ENCODE results near the gene CENPU. TPM values are rescaled to one million over a fixed set of nuclear protein-coding genes. Genes with fewer than 3 reads are reported as not detected.

The CENPU gene
- total and polyA plus RNA-seq, 8 donors: 0.60 to 2.9 (median 1.1) TPM

DNA sequence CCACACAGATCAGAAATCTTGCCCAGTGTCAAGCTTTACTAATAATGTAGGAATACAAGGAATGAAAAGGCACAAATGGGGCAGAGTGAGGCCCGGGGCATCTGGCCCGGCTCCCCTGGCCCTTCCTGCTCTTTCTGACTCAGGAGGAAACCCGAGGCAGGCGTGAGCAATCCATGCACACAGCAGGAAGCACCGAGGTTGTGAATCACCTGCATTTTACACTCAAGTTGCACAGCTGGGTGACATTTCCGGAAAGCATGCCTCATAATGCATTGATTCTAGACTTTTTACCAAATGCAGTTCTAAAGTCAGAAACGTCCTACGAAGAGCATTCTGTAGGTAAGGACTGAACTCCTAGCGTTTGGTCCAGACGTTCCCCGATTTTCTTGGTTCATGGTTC, 45.4 kb downstream of the CENPU start:
- H3K4me3 ChIP-seq: no peak overlapping the region
- no peaks in the 10 kb centered on the region for H3K27me3 ChIP-seq
- TF ChIP-seq, protein P1, sequence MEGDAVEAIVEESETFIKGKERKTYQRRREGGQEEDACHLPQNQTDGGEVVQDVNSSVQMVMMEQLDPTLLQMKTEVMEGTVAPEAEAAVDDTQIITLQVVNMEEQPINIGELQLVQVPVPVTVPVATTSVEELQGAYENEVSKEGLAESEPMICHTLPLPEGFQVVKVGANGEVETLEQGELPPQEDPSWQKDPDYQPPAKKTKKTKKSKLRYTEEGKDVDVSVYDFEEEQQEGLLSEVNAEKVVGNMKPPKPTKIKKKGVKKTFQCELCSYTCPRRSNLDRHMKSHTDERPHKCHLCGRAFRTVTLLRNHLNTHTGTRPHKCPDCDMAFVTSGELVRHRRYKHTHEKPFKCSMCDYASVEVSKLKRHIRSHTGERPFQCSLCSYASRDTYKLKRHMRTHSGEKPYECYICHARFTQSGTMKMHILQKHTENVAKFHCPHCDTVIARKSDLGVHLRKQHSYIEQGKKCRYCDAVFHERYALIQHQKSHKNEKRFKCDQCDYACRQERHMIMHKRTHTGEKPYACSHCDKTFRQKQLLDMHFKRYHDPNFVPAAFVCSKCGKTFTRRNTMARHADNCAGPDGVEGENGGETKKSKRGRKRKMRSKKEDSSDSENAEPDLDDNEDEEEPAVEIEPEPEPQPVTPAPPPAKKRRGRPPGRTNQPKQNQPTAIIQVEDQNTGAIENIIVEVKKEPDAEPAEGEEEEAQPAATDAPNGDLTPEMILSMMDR (IDR thresholded peaks at IDR 0.05): no peak
- DNase-seq (no peak), FAIRE-seq (no peak), ATAC-seq (no peak)
- no peak overlapping the region for H3K27ac ChIP-seq
- no peaks in the 10 kb centered on the region for H3K9me3 ChIP-seq
- intact Hi-C loops (cut with DNase I): no loop called here
- no peaks in the 10 kb centered on the region for H3K4me1 ChIP-seq
- 84 to 85% methylated on average over 11 of the region's 11 CpGs for WGBS, 2 donors
- no peaks in the 10 kb centered on the region for H3K36me3 ChIP-seq

GRCh38 chr4:184688005-184688404, 45.9 kb downstream of the CENPU start:
- intact Hi-C loops (cut with DNase I): no loop called here

GRCh38 chr4:184684491-184685189, 49.3 kb downstream of the CENPU start:
- H3K4me3 ChIP-seq: no peak overlapping the region
- no peaks in the 10 kb centered on the region for H3K36me3 ChIP-seq
- peak in 2 of 4 donors; percentile 24 to 32 for ATAC-seq
- intact Hi-C loops (cut with DNase I): no loop called here
- FAIRE-seq: no peak
- H3K27ac ChIP-seq: no peak overlapping the region
- H3K27me3 ChIP-seq: no peaks in the 10 kb centered on the region
- no peaks in the 10 kb centered on the region for H3K4me1 ChIP-seq
- 66 to 71% methylated on average over 5 of the region's 5 CpGs for WGBS, 2 donors
- no peak for DNase-seq
- no peaks in the 10 kb centered on the region for H3K9me3 ChIP-seq
- TF ChIP-seq, protein P1 (IDR thresholded peaks at IDR 0.05): no peak

More at GRCh38 chr4:184688005-184688404, 45.9 kb downstream of the CENPU start:
- 60 to 61% methylated on average over 3 of the region's 3 CpGs for WGBS, 2 donors
- no peaks in the 10 kb centered on the region for H3K27me3 ChIP-seq
- no peak overlapping the region for H3K4me3 ChIP-seq
- H3K36me3 ChIP-seq: no peaks in the 10 kb centered on the region
- no peak for DNase-seq
- ATAC-seq: no peak
- H3K27ac ChIP-seq: no peak overlapping the region
- no peaks in the 10 kb centered on the region for H3K4me1 ChIP-seq
- TF ChIP-seq, protein P1 (IDR thresholded peaks at IDR 0.05): no peak
- no peak for FAIRE-seq
- H3K9me3 ChIP-seq: no peaks in the 10 kb centered on the region

DNA sequence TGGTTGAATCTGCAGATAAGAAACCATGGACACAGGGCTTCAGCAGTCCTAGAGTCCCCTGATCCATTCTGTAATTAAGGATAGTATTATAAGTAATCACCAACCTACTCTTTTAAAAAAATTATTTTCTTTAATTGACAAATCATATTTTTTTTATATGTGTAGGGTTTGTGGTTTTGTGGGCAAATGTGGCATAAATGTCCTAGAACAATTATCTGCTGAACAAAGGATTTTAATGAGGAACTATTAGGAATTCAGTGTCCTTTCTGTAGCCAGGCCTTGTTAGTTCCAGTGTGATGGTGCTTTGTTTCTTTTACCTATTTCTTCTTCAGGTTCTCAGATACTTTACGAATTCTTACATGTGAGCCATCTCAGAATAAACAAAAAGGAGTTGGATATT, 52.0 kb downstream of the CENPU start:
- H3K27ac ChIP-seq: no peak overlapping the region
- H3K36me3 ChIP-seq: no peaks in the 10 kb centered on the region
- intact Hi-C loops (cut with DNase I): no loop called here
- no peaks in the 10 kb centered on the region for H3K27me3 ChIP-seq
- no peak overlapping the region for H3K4me3 ChIP-seq
- H3K4me1 ChIP-seq: no peaks in the 10 kb centered on the region
- ATAC-seq (no peak), DNase-seq (no peak), FAIRE-seq (no peak)
- TF ChIP-seq, protein P1 (IDR thresholded peaks at IDR 0.05): no peak
- WGBS, 2 donors: 89 to 94% methylated on average over 1 of the region's 1 CpG
- H3K9me3 ChIP-seq: no peaks in the 10 kb centered on the region

DNA sequence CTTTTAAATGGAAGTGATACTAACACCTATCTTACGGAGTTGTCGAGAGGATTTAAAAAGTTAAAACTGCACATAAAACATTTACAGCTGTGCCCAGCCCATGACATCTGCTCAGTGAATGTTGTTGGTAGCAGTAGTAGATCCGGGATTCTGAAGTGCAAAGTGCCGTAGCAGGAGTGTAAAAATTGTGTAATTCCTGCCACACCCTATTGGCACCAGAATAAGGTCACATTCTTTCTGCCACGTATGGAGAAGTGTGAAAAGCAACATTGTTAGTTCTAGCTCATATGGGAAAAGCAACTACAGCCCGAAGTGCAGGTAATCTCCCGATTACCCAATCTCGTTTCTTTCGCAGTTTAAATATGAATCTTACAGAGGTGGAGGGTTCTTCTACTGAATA, 53.2 kb downstream of the CENPU start:
- H3K4me3 ChIP-seq: no peak overlapping the region
- intact Hi-C loops (cut with DNase I): no loop called here
- no peaks in the 10 kb centered on the region for H3K27me3 ChIP-seq
- TF ChIP-seq, protein P1 (IDR thresholded peaks at IDR 0.05): no peak
- no peak for FAIRE-seq
- no peaks in the 10 kb centered on the region for H3K4me1 ChIP-seq
- H3K36me3 ChIP-seq: no peaks in the 10 kb centered on the region
- WGBS, 2 donors: 64 to 65% methylated on average over 9 of the region's 9 CpGs
- H3K27ac ChIP-seq: no peak overlapping the region
- no peak for DNase-seq
- peak in 2 of 4 donors; percentile 24 to 46 for ATAC-seq
- H3K9me3 ChIP-seq: no peaks in the 10 kb centered on the region

All from pancreas (tissue), 10 donors.